MM.1S (cell line): ENCODE measurements around the gene OR6B3.

Experiments
- DNase-seq: peaks from one replicate; pipeline ENCODE4 v3.0.0-alpha.2; 2015
- H2AFZ ChIP-seq: fragments of 300-600 bp; sonication (generic); 2 replicates; pipeline ENCODE4 v1.6.0; 2016; ENCODE audit warnings: antibody characterized with exemption, low read length
- H3F3A ChIP-seq: fragments of 300-600 bp; sonication (generic); 2 replicates; pipeline ENCODE4 v1.6.1; 2016; ENCODE audit warnings: mild to moderate bottlenecking, antibody characterized with exemption, low read length, moderate library complexity, mixed read lengths; ENCODE audit not compliant: insufficient read depth
- H3K27ac ChIP-seq: fragments of 300-600 bp; sonication (generic); 2 replicates; pipeline ENCODE4 v1.5.1; 2016; ENCODE audit warnings: mild to moderate bottlenecking, low read length
- H3K27me3 ChIP-seq: fragments of 300-600 bp; sonication (generic); replicated peaks from 2 replicates; pipeline ENCODE4 v1.6.0; 2016; ENCODE audit warnings: low read length; ENCODE audit not compliant: insufficient read depth
- H3K36me3 ChIP-seq: fragments of 300-600 bp; sonication (generic); replicated peaks from 2 replicates; pipeline ENCODE4 v1.6.1; 2016; ENCODE audit warnings: mild to moderate bottlenecking, low read length, mixed read lengths; ENCODE audit not compliant: insufficient read depth
- H3K4me1 ChIP-seq: fragments of 300-600 bp; sonication (generic); 2 replicates; pipeline ENCODE4 v1.6.1; 2016; ENCODE audit warnings: low read length, mixed read lengths
- H3K4me2 ChIP-seq: fragments of 300-600 bp; sonication (generic); 2 replicates; pipeline ENCODE4 v1.6.0; 2016; ENCODE audit warnings: low read depth, low read length
- H3K4me3 ChIP-seq: fragments of 300-600 bp; sonication (generic); 2 replicates; pipeline ENCODE4 v1.5.1; 2016; ENCODE audit warnings: low read length, mixed read lengths
- H3K79me2 ChIP-seq: fragments of 300-600 bp; sonication (generic); 2 replicates; pipeline ENCODE4 v1.6.1; 2016; ENCODE audit warnings: mixed run types, low read length, mixed read lengths
- H3K9ac ChIP-seq: fragments of 300-600 bp; sonication (generic); 2 replicates; pipeline ENCODE4 v1.6.1; 2016; ENCODE audit warnings: low read length, mixed read lengths
- H3K9me2 ChIP-seq: fragments of 300-600 bp; sonication (generic); replicated peaks from 2 replicates; pipeline ENCODE4 v1.6.1; 2016; ENCODE audit warnings: mild to moderate bottlenecking, low read length, mixed read lengths; ENCODE audit not compliant: insufficient read depth
- H3K9me3 ChIP-seq: fragments of 300-600 bp; sonication (generic); replicated peaks from 2 replicates; pipeline ENCODE4 v1.6.1; 2016; ENCODE audit warnings: mild to moderate bottlenecking, low read length, mixed read lengths; ENCODE audit not compliant: insufficient read depth
- H4K20me1 ChIP-seq: fragments of 300-600 bp; sonication (generic); 2 replicates; pipeline ENCODE4 v1.6.1; 2016; ENCODE audit warnings: mild to moderate bottlenecking, low read length, moderate library complexity, mixed read lengths; ENCODE audit not compliant: insufficient read depth
- CTCF ChIP-seq: fragments of 300-600 bp; sonication (generic); IDR thresholded peaks from 2 replicates; pipeline ENCODE4 v1.5.1; 2016; ENCODE audit warnings: antibody characterized with exemption, low read length, mixed read lengths
- EZH2 ChIP-seq: fragments of 300-600 bp; sonication (generic); optimal IDR thresholded peaks from 2 replicates; pipeline ENCODE3; 2017; ENCODE audit warnings: low read depth, mild to moderate bottlenecking, antibody characterized with exemption, low read length, mixed read lengths
- EZH2phosphoT487 ChIP-seq: fragments of 300-600 bp; sonication (generic); IDR thresholded peaks from 2 replicates; pipeline ENCODE4 v1.6.1; 2018; ENCODE audit warnings: antibody characterized with exemption, low read length

The OR6B3 gene

GRCh38 chr2:240023792-240024191, 29.5 kb downstream of the OR6B3 start:
- Histone ChIP-seq H3K9ac (no peak overlapping the region), H3K9me3 (no peaks in the 10 kb centered on the region), H3K4me3 (peak overlapping the region; percentile 96), H3K36me3 (0 out of 2 replicates have a peak, but pooled peaks cover 4% of the 10 kb centered on the region), H3K9me2 (no peaks in the 10 kb centered on the region), H3K79me2 (peaks cover 55% of the 10 kb centered on the region), H3K4me1 (peaks cover 6% of the 10 kb centered on the region; the same call in 1 of the 2 replicates), H3K27me3 (peaks cover 13% of the 10 kb centered on the region), H3F3A (no peaks in the 10 kb centered on the region), H3K4me2 (peak overlapping the region; percentile 56; the same call in 1 of the 2 replicates), H4K20me1 (no peaks in the 10 kb centered on the region), H3K27ac (no peak overlapping the region), H2AFZ (no peak overlapping the region)
- no peak for DNase-seq
- TF ChIP-seq EZH2 (no peak), EZH2phosphoT487 (no peak), CTCF (no peak)

GRCh38 chr2:240021488-240022104, 31.7 kb downstream of the OR6B3 start:
- H3K27ac ChIP-seq: no peak overlapping the region
- H3K4me2 ChIP-seq: no peak overlapping the region
- no peaks in the 10 kb centered on the region for H3K9me2 ChIP-seq
- H2AFZ ChIP-seq: no peak overlapping the region
- H3K27me3 ChIP-seq: no peaks in the 10 kb centered on the region; the same call in 1 of the 2 replicates
- no peaks in the 10 kb centered on the region for H4K20me1 ChIP-seq
- H3K9ac ChIP-seq: no peak overlapping the region
- H3K9me3 ChIP-seq: no peaks in the 10 kb centered on the region
- H3K4me3 ChIP-seq: no peak overlapping the region
- 0 out of 2 replicates have a peak, but pooled peaks cover 4% of the 10 kb centered on the region for H3K36me3 ChIP-seq
- H3F3A ChIP-seq: no peaks in the 10 kb centered on the region
- peaks cover 55% of the 10 kb centered on the region for H3K79me2 ChIP-seq
- TF ChIP-seq CTCF (peak; percentile 66), EZH2phosphoT487 (no peak), EZH2 (no peak)
- DNase-seq: peak; percentile 37
- H3K4me1 ChIP-seq: peaks cover 6% of the 10 kb centered on the region; the same call in 1 of the 2 replicates

GRCh38 chr2:240018071-240018750, 35.1 kb downstream of the OR6B3 start:
- Histone ChIP-seq H3K9me3 (no peaks in the 10 kb centered on the region), H3K4me1 (no peaks in the 10 kb centered on the region), H3K9ac (no peak overlapping the region), H4K20me1 (no peaks in the 10 kb centered on the region), H2AFZ (no peak overlapping the region), H3K27me3 (no peaks in the 10 kb centered on the region), H3K36me3 (0 out of 2 replicates have a peak, but pooled peaks cover 4% of the 10 kb centered on the region), H3K9me2 (no peaks in the 10 kb centered on the region), H3K4me3 (no peak overlapping the region), H3K4me2 (no peak overlapping the region), H3K27ac (no peak overlapping the region), H3F3A (no peaks in the 10 kb centered on the region), H3K79me2 (peaks cover 38% of the 10 kb centered on the region)
- no peak for TF ChIP-seq EZH2phosphoT487
- TF ChIP-seq EZH2: no peak
- no peak for TF ChIP-seq CTCF
- DNase-seq: no peak
